Neural crest cell (in vitro differentiated cells): ENCODE results near the gene GRK2. TPM values are rescaled to one million over a fixed set of nuclear protein-coding genes. Genes with fewer than 3 reads are reported as not detected.

Experiments
- DNase-seq: peaks from one replicate; pipeline ENCODE4 v3.0.0; 2021; ENCODE audit warnings: low read depth, mixed read lengths, low spot score
- H3K27ac Mint-ChIP-seq: one replicate; pipeline ENCODE4 v1.8.0; 2021; ENCODE audit warnings: mild to moderate bottlenecking, mixed read lengths; ENCODE audit not compliant: unreplicated experiment
- H3K27me3 Mint-ChIP-seq: 2 replicates; pipeline ENCODE4 v1.8.0; 2021; ENCODE audit warnings: low read depth, mild to moderate bottlenecking, mixed read lengths
- H3K36me3 Mint-ChIP-seq: 2 replicates; pipeline ENCODE4 v1.8.0; 2021; ENCODE audit warnings: low read depth, mild to moderate bottlenecking, mixed read lengths
- H3K4me1 Mint-ChIP-seq: 2 replicates; pipeline ENCODE4 v1.8.0; 2021; ENCODE audit warnings: mixed read lengths
- H3K4me3 Mint-ChIP-seq: one replicate; pipeline ENCODE4 v1.8.0; 2021; ENCODE audit warnings: mild to moderate bottlenecking, mixed read lengths
- H3K9me3 Mint-ChIP-seq: 2 replicates; pipeline ENCODE4 v1.8.0; 2021; ENCODE audit warnings: mixed read lengths
- total RNA-seq: library from RNA; stranded (reverse); gene quantifications from 2 replicates; pipeline ENCODE4 v1.2.1, GENCODE V29; 2021
- TF ChIP-seq, protein P1 (sequence below): fragments of 200-600 bp; sonication (generic); conservative IDR thresholded peaks from 2 replicates; pipeline ENCODE4 v1.5.0; 2021; ENCODE audit warnings: antibody characterized with exemption, mild to moderate bottlenecking

The GRK2 gene
- total RNA-seq, 1 donor from 2014 or later: 51.3 TPM

GRCh38 chr11:67309166-67309565 lies 42.9 kb downstream of the GRK2 start:
- TF ChIP-seq, protein P1, sequence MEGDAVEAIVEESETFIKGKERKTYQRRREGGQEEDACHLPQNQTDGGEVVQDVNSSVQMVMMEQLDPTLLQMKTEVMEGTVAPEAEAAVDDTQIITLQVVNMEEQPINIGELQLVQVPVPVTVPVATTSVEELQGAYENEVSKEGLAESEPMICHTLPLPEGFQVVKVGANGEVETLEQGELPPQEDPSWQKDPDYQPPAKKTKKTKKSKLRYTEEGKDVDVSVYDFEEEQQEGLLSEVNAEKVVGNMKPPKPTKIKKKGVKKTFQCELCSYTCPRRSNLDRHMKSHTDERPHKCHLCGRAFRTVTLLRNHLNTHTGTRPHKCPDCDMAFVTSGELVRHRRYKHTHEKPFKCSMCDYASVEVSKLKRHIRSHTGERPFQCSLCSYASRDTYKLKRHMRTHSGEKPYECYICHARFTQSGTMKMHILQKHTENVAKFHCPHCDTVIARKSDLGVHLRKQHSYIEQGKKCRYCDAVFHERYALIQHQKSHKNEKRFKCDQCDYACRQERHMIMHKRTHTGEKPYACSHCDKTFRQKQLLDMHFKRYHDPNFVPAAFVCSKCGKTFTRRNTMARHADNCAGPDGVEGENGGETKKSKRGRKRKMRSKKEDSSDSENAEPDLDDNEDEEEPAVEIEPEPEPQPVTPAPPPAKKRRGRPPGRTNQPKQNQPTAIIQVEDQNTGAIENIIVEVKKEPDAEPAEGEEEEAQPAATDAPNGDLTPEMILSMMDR: no peak

GRCh38 chr11:67309661-67310061 lies 43.4 kb downstream of the GRK2 start:
- no peak for DNase-seq
- Mint-ChIP-seq H3K27me3 (peaks cover 7% of the 10 kb centered on the region), H3K27ac (peak overlapping the region; percentile 50), H3K4me3 (no peak overlapping the region), H3K9me3 (no peaks in the 10 kb centered on the region), H3K4me1 (peaks cover 4% of the 10 kb centered on the region), H3K36me3 (no peaks in the 10 kb centered on the region)
- TF ChIP-seq, protein P1: no peak

More at GRCh38 chr11:67309166-67309565, 42.9 kb downstream of the GRK2 start:
- Mint-ChIP-seq H3K27me3 (peaks cover 12% of the 10 kb centered on the region), H3K4me3 (no peak overlapping the region), H3K9me3 (no peaks in the 10 kb centered on the region), H3K36me3 (no peaks in the 10 kb centered on the region), H3K4me1 (peaks cover 2% of the 10 kb centered on the region), H3K27ac (no peak overlapping the region)
- no peak for DNase-seq

- Mint-ChIP-seq H3K4me1 (peaks cover 9% of the 10 kb centered on the region), H3K9me3 (no peaks in the 10 kb centered on the region), H3K36me3 (no peaks in the 10 kb centered on the region), H3K27ac (no peak overlapping the region), H3K4me3 (no peak overlapping the region), H3K27me3 (peaks cover 2% of the 10 kb centered on the region)
- no peak for DNase-seq
- TF ChIP-seq, protein P1: no peak
Observed at GRCh38 chr11:67310246-67311050, 44.2 kb downstream of the GRK2 start.

DNA sequence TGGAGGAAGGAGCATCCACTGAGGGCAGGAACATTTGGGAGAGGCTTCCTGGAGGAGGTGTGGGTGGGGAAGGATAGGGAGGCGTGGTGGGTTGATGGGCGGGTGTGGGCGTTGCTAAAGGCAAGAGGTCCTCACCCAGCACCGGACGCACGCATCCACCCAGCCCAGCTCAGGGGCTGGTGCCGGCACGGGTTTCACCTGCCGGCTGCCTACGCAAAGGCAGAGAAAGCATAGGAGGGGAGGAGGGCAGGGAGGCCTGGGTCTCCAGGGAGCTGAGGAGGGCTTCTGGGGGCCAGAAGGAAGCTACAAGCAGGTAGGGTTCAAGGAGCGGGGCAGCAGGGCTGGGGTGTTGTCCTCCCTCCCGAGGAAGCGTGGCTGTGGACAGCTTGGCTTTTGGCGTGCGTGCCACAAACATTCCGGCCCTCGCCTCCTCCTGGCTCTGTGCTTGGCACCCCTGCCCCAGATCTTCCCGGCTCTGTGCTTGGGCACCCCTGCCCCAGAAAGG lies 44.8 kb downstream of the GRK2 start:
- Mint-ChIP-seq H3K4me3 (no peak overlapping the region), H3K27ac (no peak overlapping the region), H3K36me3 (no peaks in the 10 kb centered on the region), H3K4me1 (peaks cover 13% of the 10 kb centered on the region), H3K9me3 (no peaks in the 10 kb centered on the region), H3K27me3 (no peaks in the 10 kb centered on the region)
- no peak for DNase-seq
- TF ChIP-seq, protein P1: no peak

DNA sequence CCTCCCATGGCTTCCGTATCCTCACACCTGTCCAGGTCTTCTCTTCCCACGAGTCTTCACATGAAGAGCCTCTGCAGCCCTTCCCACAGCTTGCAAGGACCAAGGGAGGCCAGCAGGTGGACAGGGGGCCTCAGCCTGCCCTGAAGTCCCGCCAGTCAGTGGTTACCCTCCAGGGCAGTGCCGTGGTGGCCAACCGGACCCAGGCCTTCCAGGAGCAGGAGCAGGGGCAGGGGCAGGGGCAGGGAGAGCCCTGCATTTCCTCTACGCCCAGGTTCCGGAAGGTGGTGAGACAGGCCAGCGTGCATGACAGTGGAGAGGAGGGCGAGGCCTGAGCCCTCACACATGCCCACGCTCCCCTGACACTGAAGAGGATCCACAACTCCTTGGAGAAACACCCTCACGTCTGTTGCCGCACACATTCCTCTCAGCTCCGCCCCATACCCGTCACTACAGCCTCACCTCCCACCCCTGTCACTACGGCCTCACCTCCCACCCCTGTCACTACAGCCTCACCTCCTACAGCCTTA lies 45.3 kb downstream of the GRK2 start:
- Mint-ChIP-seq H3K4me3 (no peak overlapping the region), H3K9me3 (no peaks in the 10 kb centered on the region), H3K36me3 (no peaks in the 10 kb centered on the region), H3K4me1 (peaks cover 13% of the 10 kb centered on the region), H3K27ac (no peak overlapping the region), H3K27me3 (no peaks in the 10 kb centered on the region)
- DNase-seq: no peak
- TF ChIP-seq, protein P1: peak; percentile 25
